Naive B cell (primary cell): ENCODE results near the gene FOXC1. TPM values are rescaled to one million over a fixed set of nuclear protein-coding genes. Genes with fewer than 3 reads are reported as not detected.

Experiments used
- ATAC-seq, 2 donors: fragments of 150-1000 bp; cut with Tn5 transposase; 2 replicates each; pipeline ENCODE4 v1.10.0; 2021; ENCODE audit warnings: low read depth in 2 of 2, mild to moderate bottlenecking in 2 of 2, moderate library complexity in 2 of 2
- DNase-seq: peaks from one replicate; pipeline ENCODE4 v3.0.0; 2022
- H3K27ac Mint-ChIP-seq, 6 donors: one replicate each; pipeline ENCODE4 v1.8.0; 2020 to 2022; ENCODE audit warnings: mild to moderate bottlenecking in 6 of 6, mixed read lengths in 6 of 6, moderate library complexity in 5 of 6, inconsistent platforms in 2 of 6
- H3K27me3 Mint-ChIP-seq, 3 donors: one replicate each; pipeline ENCODE4 v1.8.0; 2021 to 2022; ENCODE audit warnings: mixed read lengths in 3 of 3, mild to moderate bottlenecking in 1 of 3
- H3K36me3 Mint-ChIP-seq, 2 donors: one replicate each; pipeline ENCODE4 v1.8.0; 2020 to 2022; ENCODE audit warnings: mixed read lengths in 2 of 2, inconsistent platforms in 1 of 2, mild to moderate bottlenecking in 1 of 2
- H3K4me1 Mint-ChIP-seq, 3 donors: one replicate each; pipeline ENCODE4 v1.8.0; 2020 to 2022; ENCODE audit warnings: mixed read lengths in 3 of 3, inconsistent platforms in 1 of 3, mild to moderate bottlenecking in 1 of 3, moderate library complexity in 1 of 3
- H3K4me3 Mint-ChIP-seq, 8 donors: one replicate each; pipeline ENCODE4 v1.8.0; 2020 to 2022; ENCODE audit warnings: mild to moderate bottlenecking in 8 of 8, mixed read lengths in 8 of 8, moderate library complexity in 8 of 8, inconsistent platforms in 2 of 8
- H3K9me3 Mint-ChIP-seq, 7 donors: one replicate each; pipeline ENCODE4 v1.8.0; 2020 to 2022; ENCODE audit warnings: mixed read lengths in 7 of 7, mild to moderate bottlenecking in 5 of 7, inconsistent platforms in 2 of 7, moderate library complexity in 1 of 7
- polyA plus RNA-seq, 6 donors: library from polyadenylated mRNA; unstranded; fragments of 300-500 nt; fragmentation: Illumina TruSeq; gene quantifications; one replicate each; pipeline ENCODE4 v1.2.3, GENCODE V29; 2021; ENCODE audit warnings: low read depth in 6 of 6

The FOXC1 gene
- polyA plus RNA-seq, 6 donors from 2014 or later = 0.17 TPM; not detected in 5

- Mint-ChIP-seq H3K9me3 (peaks cover 0 to 3% (median 0%) of the 10 kb centered on the region in 7 donors), H3K27me3 (peaks cover 73 to 85% (median 75%) of the 10 kb centered on the region in 3 donors), H3K4me1 (peaks cover 14 to 20% (median 17%) of the 10 kb centered on the region in 3 donors), H3K4me3 (peak overlapping the region in 6 of 8 donors; percentile 30 to 89 (median 73)), H3K27ac (no peak overlapping the region), H3K36me3 (peaks cover 8 to 17% of the 10 kb centered on the region in 2 donors)
- ATAC-seq = no peak
- no peak for DNase-seq
Observed at GRCh38 chr6:1626481-1626880, 16.8 kb downstream of the FOXC1 start.

GRCh38 chr6:1627827-1628560 is 18.3 kb downstream of the FOXC1 start:
- Mint-ChIP-seq H3K27me3 (peaks cover 60 to 80% (median 70%) of the 10 kb centered on the region in 3 donors), H3K4me3 (no peak overlapping the region), H3K4me1 (peaks cover 14 to 20% (median 17%) of the 10 kb centered on the region in 3 donors), H3K27ac (no peak overlapping the region), H3K36me3 (peaks cover 5 to 8% of the 10 kb centered on the region in 2 donors), H3K9me3 (peaks cover 0 to 3% (median 0%) of the 10 kb centered on the region in 7 donors)
- no peak for DNase-seq
- ATAC-seq = no peak

- H3K4me1 Mint-ChIP-seq = peaks cover 14 to 18% (median 17%) of the 10 kb centered on the region in 3 donors
- H3K27me3 Mint-ChIP-seq = peaks cover 51 to 83% (median 81%) of the 10 kb centered on the region in 3 donors
Observed at GRCh38 chr6:1629316-1629715, 19.6 kb downstream of the FOXC1 start.

GRCh38 chr6:1630212-1630770 is 20.6 kb downstream of the FOXC1 start:
- H3K27me3 Mint-ChIP-seq = peaks cover 46 to 80% (median 78%) of the 10 kb centered on the region in 3 donors
- peaks cover 9 to 14% (median 11%) of the 10 kb centered on the region in 3 donors for H3K4me1 Mint-ChIP-seq
- no peaks in the 10 kb centered on the region for H3K9me3 Mint-ChIP-seq
- DNase-seq (no peak), ATAC-seq (no peak)
- H3K4me3 Mint-ChIP-seq = no peak overlapping the region
- H3K27ac Mint-ChIP-seq = peak overlapping the region in 1 of 6 donors; percentile 12
- H3K36me3 Mint-ChIP-seq = peaks cover 5 to 8% of the 10 kb centered on the region in 2 donors

More at GRCh38 chr6:1629316-1629715, 19.6 kb downstream of the FOXC1 start:
- Mint-ChIP-seq H3K36me3 (peaks cover 5 to 8% of the 10 kb centered on the region in 2 donors), H3K4me3 (no peak overlapping the region), H3K9me3 (peaks cover 0 to 2% (median 0%) of the 10 kb centered on the region in 7 donors), H3K27ac (no peak overlapping the region)
- no peak for DNase-seq
- ATAC-seq = no peak

GRCh38 chr6:1630771-1631217 is 21.1 kb downstream of the FOXC1 start:
- H3K4me3 Mint-ChIP-seq = peak overlapping the region in 1 of 8 donors; percentile 11
- H3K4me1 Mint-ChIP-seq = peaks cover 5 to 9% (median 7%) of the 10 kb centered on the region in 3 donors
- no peak for ATAC-seq
- no peak overlapping the region for H3K27ac Mint-ChIP-seq
- DNase-seq = no peak
- peaks cover 5 to 8% of the 10 kb centered on the region in 2 donors for H3K36me3 Mint-ChIP-seq
- H3K27me3 Mint-ChIP-seq = peaks cover 41 to 75% (median 73%) of the 10 kb centered on the region in 3 donors
- no peaks in the 10 kb centered on the region for H3K9me3 Mint-ChIP-seq

GRCh38 chr6:1631251-1631650 is 21.5 kb downstream of the FOXC1 start:
- ATAC-seq (no peak), DNase-seq (no peak)
- Mint-ChIP-seq H3K36me3 (peaks cover 5 to 8% of the 10 kb centered on the region in 2 donors), H3K4me3 (no peak overlapping the region), H3K27ac (no peak overlapping the region), H3K27me3 (peaks cover 37 to 70% (median 70%) of the 10 kb centered on the region in 3 donors), H3K9me3 (no peaks in the 10 kb centered on the region), H3K4me1 (peaks cover 2 to 4% (median 4%) of the 10 kb centered on the region in 3 donors)

GRCh38 chr6:1633366-1634021 is 23.8 kb downstream of the FOXC1 start:
- H3K36me3 Mint-ChIP-seq = peaks cover 5 to 8% of the 10 kb centered on the region in 2 donors
- H3K9me3 Mint-ChIP-seq = no peaks in the 10 kb centered on the region
- no peak for DNase-seq
- peaks cover 16 to 51% (median 48%) of the 10 kb centered on the region in 3 donors for H3K27me3 Mint-ChIP-seq
- H3K27ac Mint-ChIP-seq = no peak overlapping the region
- peaks cover 0 to 9% (median 4%) of the 10 kb centered on the region in 3 donors for H3K4me1 Mint-ChIP-seq
- no peak overlapping the region for H3K4me3 Mint-ChIP-seq
- no peak for ATAC-seq

- DNase-seq (no peak), ATAC-seq (no peak)
- peaks cover 0 to 9% (median 8%) of the 10 kb centered on the region in 3 donors for H3K4me1 Mint-ChIP-seq
- no peak overlapping the region for H3K4me3 Mint-ChIP-seq
- no peaks in the 10 kb centered on the region for H3K9me3 Mint-ChIP-seq
- H3K27ac Mint-ChIP-seq = peak overlapping the region in 1 of 6 donors; percentile 39
- peaks cover 10 to 45% (median 42%) of the 10 kb centered on the region in 3 donors for H3K27me3 Mint-ChIP-seq
- H3K36me3 Mint-ChIP-seq = peaks cover 3 to 4% of the 10 kb centered on the region in 2 donors
Observed at GRCh38 chr6:1634081-1634480, 24.4 kb downstream of the FOXC1 start.

GRCh38 chr6:1635305-1636010 is 25.7 kb downstream of the FOXC1 start:
- peaks cover 0 to under 1% of the 10 kb centered on the region in 2 donors for H3K36me3 Mint-ChIP-seq

GRCh38 chr6:1636272-1636825 is 26.6 kb downstream of the FOXC1 start:
- Mint-ChIP-seq H3K4me1 (peaks cover 0 to 9% (median 8%) of the 10 kb centered on the region in 3 donors), H3K4me3 (no peak overlapping the region), H3K27me3 (peaks cover 0 to 27% (median 26%) of the 10 kb centered on the region in 3 donors), H3K36me3 (peaks cover 0 to 8% of the 10 kb centered on the region in 2 donors), H3K27ac (peak overlapping the region in 1 of 6 donors; percentile 56), H3K9me3 (no peaks in the 10 kb centered on the region)
- DNase-seq (no peak), ATAC-seq (no peak)

More at GRCh38 chr6:1635305-1636010, 25.7 kb downstream of the FOXC1 start:
- H3K27me3 Mint-ChIP-seq = peaks cover 3 to 33% (median 28%) of the 10 kb centered on the region in 3 donors
- ATAC-seq (no peak), DNase-seq (no peak)
- no peaks in the 10 kb centered on the region for H3K9me3 Mint-ChIP-seq
- no peak overlapping the region for H3K4me3 Mint-ChIP-seq
- H3K27ac Mint-ChIP-seq = no peak overlapping the region
- peaks cover 0 to 9% (median 8%) of the 10 kb centered on the region in 3 donors for H3K4me1 Mint-ChIP-seq

GRCh38 chr6:1636971-1637871 is 27.5 kb downstream of the FOXC1 start:
- peaks cover 0 to 8% of the 10 kb centered on the region in 2 donors for H3K36me3 Mint-ChIP-seq
- peaks cover 0 to 21% (median 19%) of the 10 kb centered on the region in 3 donors for H3K27me3 Mint-ChIP-seq
- peak; percentile 40 to 58 for ATAC-seq
- no peaks in the 10 kb centered on the region for H3K9me3 Mint-ChIP-seq
- DNase-seq = no peak
- no peak overlapping the region for H3K27ac Mint-ChIP-seq
- peaks cover 0 to 11% (median 8%) of the 10 kb centered on the region in 3 donors for H3K4me1 Mint-ChIP-seq
- H3K4me3 Mint-ChIP-seq = peak overlapping the region in 1 of 8 donors; percentile 37

- no peak overlapping the region for H3K27ac Mint-ChIP-seq
- ATAC-seq = no peak
- peaks cover 2 to 15% (median 8%) of the 10 kb centered on the region in 3 donors for H3K4me1 Mint-ChIP-seq
- H3K36me3 Mint-ChIP-seq = peaks cover 0 to 8% of the 10 kb centered on the region in 2 donors
- no peak overlapping the region for H3K4me3 Mint-ChIP-seq
- H3K9me3 Mint-ChIP-seq = no peaks in the 10 kb centered on the region
- DNase-seq = no peak
- peaks cover 0 to 9% (median 2%) of the 10 kb centered on the region in 3 donors for H3K27me3 Mint-ChIP-seq
Observed at GRCh38 chr6:1639430-1639829, 29.7 kb downstream of the FOXC1 start.
